ENCODE results near the gene HOXB1. TPM values are rescaled to one million over a fixed set of nuclear protein-coding genes. Genes with fewer than 3 reads are reported as not detected.

HOXB1 gene
- total RNA-seq, 4 donors from 2014 or later: not detected

DNA sequence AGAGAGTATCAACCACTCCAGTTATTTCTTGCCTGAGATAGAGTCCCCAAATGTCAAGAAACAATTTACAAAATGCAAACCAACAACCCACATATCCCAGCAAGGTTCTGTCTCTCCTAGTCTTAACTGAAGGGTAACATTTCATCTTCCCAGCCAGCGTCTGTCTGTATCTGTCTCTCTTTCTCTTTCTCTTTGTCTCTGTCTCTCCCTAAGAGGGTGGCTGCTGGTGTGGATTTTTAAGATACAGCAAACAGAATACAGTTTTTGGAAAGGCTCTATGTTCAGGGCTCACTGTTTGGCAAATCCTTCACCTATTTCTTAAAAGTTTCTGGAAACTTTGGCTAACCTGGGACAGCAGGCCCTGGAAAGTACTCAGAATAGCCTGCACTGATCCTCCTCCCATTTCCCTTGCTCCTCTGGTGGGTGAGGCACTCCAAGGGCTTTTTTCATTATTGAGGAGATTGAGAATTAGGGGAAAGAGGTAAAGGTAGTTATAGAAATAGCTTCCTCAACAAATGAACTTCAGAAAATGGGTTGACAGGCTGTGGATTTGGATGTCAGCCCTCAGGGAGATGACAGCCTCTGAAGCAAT is 41.1 kb upstream of the HOXB1 start:
- TF ChIP-seq POLR2AphosphoS5 (IDR thresholded peaks at IDR 0.05): no peak
- no peak for TF ChIP-seq EP300 (IDR thresholded peaks at IDR 0.05)
- TF ChIP-seq CTCF (IDR thresholded peaks at IDR 0.05): no peak
- no peak for TF ChIP-seq POLR2A (IDR thresholded peaks at IDR 0.05)
- H3K4me3 ChIP-seq: peak overlapping the region; percentile 29

GRCh38 chr17:48571024-48571818 is 40.4 kb upstream of the HOXB1 start:
- TF ChIP-seq EP300 (IDR thresholded peaks at IDR 0.05) (no peak), POLR2A (IDR thresholded peaks at IDR 0.05) (no peak), CTCF (IDR thresholded peaks at IDR 0.05) (no peak), POLR2AphosphoS5 (IDR thresholded peaks at IDR 0.05) (no peak)
- H3K4me3 ChIP-seq: peak overlapping the region; percentile 29
- H3K27ac ChIP-seq: peak overlapping the region; percentile 85
- 69% methylated on average over 26 of the region's 26 CpGs for WGBS
- H3K4me1 ChIP-seq: peaks cover 74% of the 10 kb centered on the region
- H3K27me3 ChIP-seq: peaks cover 3% of the 10 kb centered on the region
- no peak for DNase-seq (ENCODE audit: low spot score in 2 of 2)
- H3K9me3 ChIP-seq: no peaks in the 10 kb centered on the region
- H3K36me3 ChIP-seq: no peaks in the 10 kb centered on the region

More for the DNA sequence above, 41.1 kb upstream of the HOXB1 start:
- Histone ChIP-seq H3K27ac (peak overlapping the region; percentile 85), H3K9me3 (no peaks in the 10 kb centered on the region), H3K36me3 (no peaks in the 10 kb centered on the region), H3K4me1 (peaks cover 81% of the 10 kb centered on the region), H3K27me3 (peaks cover 3% of the 10 kb centered on the region)
- 67% methylated on average over 1 of the region's 1 CpG for WGBS
- DNase-seq (ENCODE audit: low spot score in 2 of 2): no peak

GRCh38 chr17:48570325-48571023 is 39.7 kb upstream of the HOXB1 start:
- Histone ChIP-seq H3K4me3 (peak overlapping the region; percentile 29), H3K9me3 (no peaks in the 10 kb centered on the region), H3K27ac (peak overlapping the region; percentile 85), H3K27me3 (peaks cover 3% of the 10 kb centered on the region), H3K36me3 (no peaks in the 10 kb centered on the region), H3K4me1 (peaks cover 67% of the 10 kb centered on the region)
- WGBS: 45% methylated on average over 11 of the region's 19 CpGs
- DNase-seq (ENCODE audit: low spot score in 2 of 2): no peak
- no peak for TF ChIP-seq POLR2AphosphoS5 (IDR thresholded peaks at IDR 0.05)
- no peak for TF ChIP-seq CTCF (IDR thresholded peaks at IDR 0.05)
- no peak for TF ChIP-seq POLR2A (IDR thresholded peaks at IDR 0.05)
- TF ChIP-seq EP300 (IDR thresholded peaks at IDR 0.05): no peak

DNA sequence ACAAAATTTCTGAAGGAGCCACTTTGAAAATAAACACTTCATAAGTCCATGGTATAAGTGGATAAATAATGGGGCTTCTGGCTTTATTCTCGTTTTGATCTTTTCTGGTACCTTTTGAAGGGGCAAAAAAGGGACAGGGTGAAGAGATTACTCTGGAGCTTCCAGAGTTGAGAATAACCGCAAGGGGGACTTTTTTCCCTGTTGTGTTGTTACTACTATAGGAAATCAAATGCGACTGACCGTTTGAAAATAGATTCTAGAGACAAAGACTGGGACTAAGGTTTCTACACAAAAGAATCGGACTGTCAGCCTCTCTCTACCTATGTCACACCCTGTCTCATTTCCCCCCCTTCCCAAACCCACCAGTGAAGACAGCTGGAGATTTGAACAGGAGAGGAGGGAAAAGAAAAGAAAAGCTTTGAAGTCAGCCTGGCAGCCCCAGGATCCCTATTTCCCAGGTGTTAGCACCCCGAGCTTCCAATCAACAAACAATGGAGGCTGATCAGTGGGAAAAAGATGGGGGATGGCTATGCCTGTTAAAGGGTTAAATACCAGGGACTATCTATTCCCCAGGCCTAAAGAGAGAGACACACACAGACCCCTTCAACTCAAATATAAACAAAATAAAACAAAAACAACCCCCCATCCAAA is 39.0 kb upstream of the HOXB1 start:
- H3K4me1 ChIP-seq: peaks cover 70% of the 10 kb centered on the region
- WGBS: 78% methylated on average over 6 of the region's 6 CpGs
- peaks cover 3% of the 10 kb centered on the region for H3K27me3 ChIP-seq

More for the DNA sequence above, 39.0 kb upstream of the HOXB1 start:
- Histone ChIP-seq H3K27ac (peak overlapping the region; percentile 85), H3K4me3 (peak overlapping the region; percentile 29), H3K9me3 (no peaks in the 10 kb centered on the region), H3K36me3 (no peaks in the 10 kb centered on the region)
- TF ChIP-seq POLR2A (IDR thresholded peaks at IDR 0.05): no peak
- TF ChIP-seq POLR2AphosphoS5 (IDR thresholded peaks at IDR 0.05): no peak
- TF ChIP-seq EP300 (IDR thresholded peaks at IDR 0.05): no peak
- no peak for TF ChIP-seq CTCF (IDR thresholded peaks at IDR 0.05)
- DNase-seq (ENCODE audit: low spot score in 2 of 2): no peak

All from suprapubic skin (tissue), 4 donors.